Measurements from ENCODE around the gene MYL6. TPM values are rescaled to one million over a fixed set of nuclear protein-coding genes. Genes with fewer than 3 reads are reported as not detected.

MYL6 gene
- total RNA-seq, 4 donors from 2014 or later: 1,103 to 4,858 (median 2,577) TPM

GRCh38 chr12:56205445-56205844 lies 47.3 kb downstream of the MYL6 start:
- no peaks in the 10 kb centered on the region for H3K36me3 ChIP-seq
- intact Hi-C loops (cut with DNase I; ENCODE audit: low total_unique reads): no loop called here

GRCh38 chr12:56206452-56207166 lies 48.5 kb downstream of the MYL6 start:
- H3K36me3 ChIP-seq: no peaks in the 10 kb centered on the region
- no peaks in the 10 kb centered on the region for H3K9me3 ChIP-seq
- peak; percentile 38 to 57 for DNase-seq
- H3K27ac ChIP-seq: no peak overlapping the region
- H3K4me3 ChIP-seq: no peak overlapping the region
- H3K4me1 ChIP-seq: no peaks in the 10 kb centered on the region
- intact Hi-C loops (cut with DNase I; ENCODE audit: low total_unique reads): no loop called here
- peak; percentile 39 to 49 (median 40) for TF ChIP-seq CTCF (IDR thresholded peaks at IDR 0.05)
- no peak for TF ChIP-seq POLR2A (IDR thresholded peaks at IDR 0.05)
- no peaks in the 10 kb centered on the region for H3K27me3 ChIP-seq

More at GRCh38 chr12:56205445-56205844, 47.3 kb downstream of the MYL6 start:
- Histone ChIP-seq H3K4me1 (no peaks in the 10 kb centered on the region), H3K9me3 (no peaks in the 10 kb centered on the region), H3K4me3 (no peak overlapping the region), H3K27me3 (no peaks in the 10 kb centered on the region), H3K27ac (no peak overlapping the region)
- TF ChIP-seq CTCF (IDR thresholded peaks at IDR 0.05) (no peak), POLR2A (IDR thresholded peaks at IDR 0.05) (no peak)
- DNase-seq: no peak

GRCh38 chr12:56208006-56208405 lies 49.8 kb downstream of the MYL6 start:
- H3K9me3 ChIP-seq: no peaks in the 10 kb centered on the region
- H3K27ac ChIP-seq: no peak overlapping the region
- no peak overlapping the region for H3K4me3 ChIP-seq
- no peak for DNase-seq
- H3K36me3 ChIP-seq: no peaks in the 10 kb centered on the region
- no peaks in the 10 kb centered on the region for H3K4me1 ChIP-seq
- intact Hi-C loops (cut with DNase I; ENCODE audit: low total_unique reads): no loop called here
- no peaks in the 10 kb centered on the region for H3K27me3 ChIP-seq
- no peak for TF ChIP-seq POLR2A (IDR thresholded peaks at IDR 0.05)
- TF ChIP-seq CTCF (IDR thresholded peaks at IDR 0.05): no peak

Other genes with a start within 250 kb of the MYL6 start
- gene PYM1, start 230.5 kb upstream of the MYL6 start, total RNA-seq: 10 to 100 TPM in 3 of 4 donors, 1 to 10 TPM in 1; 8.2 to 26.8 (median 21.9) TPM
- gene DGKA, start 227.2 kb upstream of the MYL6 start, total RNA-seq: 100 to 1,000 TPM in 1 of 4 donors, 10 to 100 TPM in 3; 24.0 to 183 (median 55.1) TPM
- 1 to 10 TPM in 2 of 4 donors, under 1 TPM in 1, not detected in 1; 0.26 to 3.6 (median 2.9) TPM for gene PMEL, start 192.3 kb upstream of the MYL6 start, total RNA-seq
- 10 to 100 TPM; 19.0 to 35.6 (median 28.7) TPM for gene CDK2, start 191.5 kb upstream of the MYL6 start, total RNA-seq
- gene RAB5B, start 184.3 kb upstream of the MYL6 start, total RNA-seq: 100 to 1,000 TPM in 1 of 4 donors, 10 to 100 TPM in 3; 49.4 to 128 (median 67.2) TPM
- gene SUOX, start 161.1 kb upstream of the MYL6 start, total RNA-seq: 10 to 100 TPM in 3 of 4 donors, 1 to 10 TPM in 1; 5.1 to 35.5 (median 26.7) TPM
- 10 to 100 TPM in 1 of 4 donors, 1 to 10 TPM in 2, not detected in 1; 4.4 to 19.4 (median 5.6) TPM for gene IKZF4, start 137.3 kb upstream of the MYL6 start, total RNA-seq
- 1,000 to 10,000 TPM in 1 of 4 donors, 100 to 1,000 TPM in 1, 10 to 100 TPM in 2; 35.4 to 1,129 (median 240) TPM for gene RPS26, start 116.4 kb upstream of the MYL6 start, total RNA-seq
- 10 to 100 TPM in 1 of 4 donors, 1 to 10 TPM in 2, under 1 TPM in 1; 0.77 to 29.0 (median 6.5) TPM for gene ERBB3, start 78.2 kb upstream of the MYL6 start, total RNA-seq
- gene PA2G4, start 53.8 kb upstream of the MYL6 start, total RNA-seq: 100 to 1,000 TPM in 1 of 4 donors, 10 to 100 TPM in 3; 64.4 to 120 (median 81.0) TPM
- 1,000 to 10,000 TPM; 1,022 to 4,789 (median 2,600) TPM for gene RPL41, start 41.7 kb upstream of the MYL6 start, total RNA-seq
- gene ZC3H10, start 40.1 kb upstream of the MYL6 start, total RNA-seq: 1 to 10 TPM; 1.3 to 9.8 (median 4.2) TPM
- 100 to 1,000 TPM in 3 of 4 donors, 10 to 100 TPM in 1; 98.4 to 203 (median 134) TPM for gene ESYT1, start 30.1 kb upstream of the MYL6 start, total RNA-seq
- gene MYL6B, start 5.8 kb upstream of the MYL6 start, total RNA-seq: 10 to 100 TPM in 3 of 4 donors, 1 to 10 TPM in 1; 6.7 to 57.5 (median 27.0) TPM
- 100 to 1,000 TPM in 1 of 4 donors, 10 to 100 TPM in 3; 63.2 to 214 (median 81.0) TPM for gene SMARCC2, start 31.1 kb downstream of the MYL6 start, total RNA-seq
- 10 to 100 TPM; 40.3 to 84.8 (median 58.0) TPM for gene RNF41, start 63.6 kb downstream of the MYL6 start, total RNA-seq
- gene NABP2, start 66.0 kb downstream of the MYL6 start, total RNA-seq: 10 to 100 TPM in 2 of 4 donors, 1 to 10 TPM in 2; 5.0 to 28.4 (median 12.2) TPM
- gene SLC39A5, start 71.7 kb downstream of the MYL6 start, total RNA-seq: 1 to 10 TPM in 1 of 4 donors, under 1 TPM in 2, not detected in 1; 0.29 to 1.8 (median 0.52) TPM
- 10 to 100 TPM in 2 of 4 donors, 1 to 10 TPM in 1, under 1 TPM in 1; 0.88 to 35.4 (median 15.5) TPM for gene ANKRD52, start 100.0 kb downstream of the MYL6 start, total RNA-seq
- 10 to 100 TPM in 3 of 4 donors, 1 to 10 TPM in 1; 2.1 to 28.9 (median 15.2) TPM for gene COQ10A, start 108.6 kb downstream of the MYL6 start, total RNA-seq
- 100 to 1,000 TPM in 1 of 4 donors, 10 to 100 TPM in 3; 40.0 to 157 (median 72.8) TPM for gene CS, start 142.0 kb downstream of the MYL6 start, total RNA-seq
- gene CNPY2, start 157.6 kb downstream of the MYL6 start, total RNA-seq: 10 to 100 TPM; 33.5 to 83.5 (median 67.3) TPM
- gene PAN2, start 175.6 kb downstream of the MYL6 start, total RNA-seq: 100 to 1,000 TPM in 1 of 4 donors, 10 to 100 TPM in 3; 33.2 to 104 (median 50.6) TPM
- gene IL23A, start 180.5 kb downstream of the MYL6 start, total RNA-seq: under 1 TPM in 1 of 4 donors, not detected in 3; 0.97 TPM
- 100 to 1,000 TPM in 2 of 4 donors, 10 to 100 TPM in 2; 63.2 to 173 (median 122) TPM for gene STAT2, start 201.7 kb downstream of the MYL6 start, total RNA-seq
- gene APOF, start 204.5 kb downstream of the MYL6 start, total RNA-seq: not detected

Data from uterus (tissue), 4 donors.